ENCODE results near the gene PXDN.

- TF ChIP-seq, protein P1, sequence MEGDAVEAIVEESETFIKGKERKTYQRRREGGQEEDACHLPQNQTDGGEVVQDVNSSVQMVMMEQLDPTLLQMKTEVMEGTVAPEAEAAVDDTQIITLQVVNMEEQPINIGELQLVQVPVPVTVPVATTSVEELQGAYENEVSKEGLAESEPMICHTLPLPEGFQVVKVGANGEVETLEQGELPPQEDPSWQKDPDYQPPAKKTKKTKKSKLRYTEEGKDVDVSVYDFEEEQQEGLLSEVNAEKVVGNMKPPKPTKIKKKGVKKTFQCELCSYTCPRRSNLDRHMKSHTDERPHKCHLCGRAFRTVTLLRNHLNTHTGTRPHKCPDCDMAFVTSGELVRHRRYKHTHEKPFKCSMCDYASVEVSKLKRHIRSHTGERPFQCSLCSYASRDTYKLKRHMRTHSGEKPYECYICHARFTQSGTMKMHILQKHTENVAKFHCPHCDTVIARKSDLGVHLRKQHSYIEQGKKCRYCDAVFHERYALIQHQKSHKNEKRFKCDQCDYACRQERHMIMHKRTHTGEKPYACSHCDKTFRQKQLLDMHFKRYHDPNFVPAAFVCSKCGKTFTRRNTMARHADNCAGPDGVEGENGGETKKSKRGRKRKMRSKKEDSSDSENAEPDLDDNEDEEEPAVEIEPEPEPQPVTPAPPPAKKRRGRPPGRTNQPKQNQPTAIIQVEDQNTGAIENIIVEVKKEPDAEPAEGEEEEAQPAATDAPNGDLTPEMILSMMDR (IDR thresholded peaks at IDR 0.05): no peak
- TF ChIP-seq EP300 (IDR thresholded peaks at IDR 0.05): no peak
Measured at GRCh38 chr2:1784986-1785617, 40.8 kb upstream of the PXDN start.

Measured in suprapubic skin (tissue), 3 donors.